Limb (tissue), 2 donors: Measurements from ENCODE around the gene SCNN1A.

Experiments
- DNase-seq, 2 donors: peaks; one replicate each; pipeline ENCODE4 v3.0.0-alpha.2; 2016; ENCODE audit errors: extremely low spot score in 2 of 2

Gene SCNN1A

GRCh38 chr12:6368906-6369525 is 6.3 kb downstream of the SCNN1A start:
- no peak for DNase-seq

GRCh38 chr12:6367969-6368892 is 7.1 kb downstream of the SCNN1A start:
- DNase-seq = no peak

DNA sequence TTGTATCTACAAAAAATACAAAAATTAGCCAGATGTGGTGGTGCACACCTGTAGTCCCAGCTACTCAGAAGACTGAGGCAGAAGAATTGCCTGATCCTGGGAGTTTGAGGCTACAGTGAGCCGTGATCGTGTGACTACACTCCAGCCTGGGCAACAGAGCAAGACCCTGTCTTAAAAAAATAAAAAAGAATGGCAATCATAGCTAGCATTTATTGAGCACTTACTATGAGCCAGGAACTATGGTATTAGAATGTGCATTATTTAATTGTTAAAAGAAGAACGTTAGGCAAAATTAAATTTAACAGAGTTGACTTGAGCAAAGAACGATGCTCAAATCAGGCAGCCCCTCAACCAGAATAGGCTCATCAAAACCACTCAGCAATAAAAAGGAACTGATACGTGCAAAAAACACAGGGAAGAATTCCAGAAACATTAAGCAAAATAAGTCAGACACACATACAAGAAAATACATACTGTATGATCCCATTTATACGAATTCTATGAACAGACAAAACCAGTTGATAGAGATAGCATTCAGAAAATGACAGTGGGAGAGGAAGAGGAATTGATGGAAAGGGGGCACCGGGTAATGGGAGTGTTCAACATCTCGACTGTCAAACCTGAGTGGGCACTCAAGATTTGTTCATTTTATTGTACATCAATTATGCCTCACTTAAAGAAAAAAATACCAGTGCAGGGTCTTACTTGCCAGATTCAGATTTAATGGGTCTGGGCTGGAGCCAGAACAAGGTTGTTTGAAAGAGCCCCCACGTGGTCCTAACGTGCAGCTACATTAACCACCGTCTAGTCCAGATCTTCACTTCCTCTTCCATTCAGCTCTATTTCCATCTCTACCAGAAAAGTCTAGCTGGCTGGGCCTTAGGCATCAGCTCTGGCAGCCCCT is 8.0 kb downstream of the SCNN1A start:
- DNase-seq = no peak

DNA sequence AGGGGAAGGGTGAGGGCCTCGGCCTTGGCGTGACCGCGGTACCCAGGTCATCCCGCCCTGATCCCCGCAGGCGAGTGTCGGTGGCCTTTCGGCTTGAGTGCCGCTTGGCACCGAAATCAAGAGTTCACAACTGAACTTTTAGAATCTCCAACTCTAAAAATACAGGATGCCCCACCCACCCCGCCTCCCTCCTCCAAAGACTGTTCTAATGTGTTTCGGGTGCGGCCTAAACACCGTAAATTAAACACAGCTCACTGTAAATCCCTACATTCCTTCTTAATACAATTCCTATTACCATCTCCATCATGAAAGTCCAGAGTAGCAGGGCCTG is 11.4 kb downstream of the SCNN1A start:
- DNase-seq = no peak

DNA sequence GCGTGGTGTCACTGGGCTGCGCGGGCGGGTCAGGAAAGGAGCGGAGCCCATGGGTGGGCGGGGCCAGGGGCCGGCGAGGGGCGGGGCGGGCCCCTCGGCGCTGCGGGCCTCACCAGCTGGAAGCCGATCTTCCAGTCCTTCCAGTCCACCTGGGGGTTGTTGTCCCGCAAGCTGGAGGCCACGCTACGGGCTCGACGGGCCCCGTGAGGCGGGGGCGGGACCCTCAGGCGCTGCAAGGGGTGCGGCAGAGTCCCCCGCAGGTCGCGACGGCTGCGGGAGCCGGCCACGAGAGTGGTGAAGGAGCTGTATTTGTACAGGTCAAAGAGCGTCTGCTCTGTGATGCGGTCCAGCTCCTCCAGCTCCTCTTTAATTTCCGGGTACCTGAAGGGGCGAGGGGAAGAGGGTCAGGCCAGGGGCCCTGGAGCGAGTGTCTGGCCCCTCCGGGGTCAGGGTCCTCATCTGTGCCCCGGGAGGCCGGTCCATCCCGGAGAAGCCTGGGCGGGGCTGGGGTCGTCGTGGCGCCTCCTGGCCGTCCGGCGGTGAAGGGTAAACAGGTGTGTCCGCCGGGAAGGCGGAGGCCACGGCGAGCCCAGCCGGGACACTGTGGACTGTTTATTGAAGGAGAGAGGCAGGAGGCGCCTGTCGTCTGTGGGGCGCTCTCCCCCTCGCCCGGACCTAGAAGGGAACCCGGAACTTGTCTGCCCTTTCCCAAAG is 11.9 kb downstream of the SCNN1A start:
- DNase-seq = peak; percentile 52 to 74

GRCh38 chr12:6363010-6363329 is 12.4 kb downstream of the SCNN1A start:
- DNase-seq = no peak

DNA sequence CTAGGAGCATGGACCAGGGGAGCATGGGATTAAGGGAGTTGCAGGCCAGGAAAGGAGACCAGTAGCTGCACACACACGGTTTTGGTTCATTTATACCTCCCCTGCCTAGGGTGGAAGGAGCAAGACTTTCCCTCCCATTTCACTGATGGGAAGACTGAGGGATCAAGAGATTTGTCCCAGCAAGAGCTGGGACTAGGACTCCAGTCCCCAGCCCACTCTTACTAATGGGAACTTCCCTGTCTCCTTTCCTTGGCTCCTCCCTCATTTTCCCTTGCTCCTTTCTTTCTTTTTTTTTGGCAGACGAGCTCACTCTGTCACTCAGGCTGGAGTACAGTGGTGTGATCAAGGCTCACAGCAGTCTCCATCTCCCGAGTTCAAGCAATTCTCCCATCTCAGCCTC is 13.0 kb downstream of the SCNN1A start:
- DNase-seq = no peak

DNA sequence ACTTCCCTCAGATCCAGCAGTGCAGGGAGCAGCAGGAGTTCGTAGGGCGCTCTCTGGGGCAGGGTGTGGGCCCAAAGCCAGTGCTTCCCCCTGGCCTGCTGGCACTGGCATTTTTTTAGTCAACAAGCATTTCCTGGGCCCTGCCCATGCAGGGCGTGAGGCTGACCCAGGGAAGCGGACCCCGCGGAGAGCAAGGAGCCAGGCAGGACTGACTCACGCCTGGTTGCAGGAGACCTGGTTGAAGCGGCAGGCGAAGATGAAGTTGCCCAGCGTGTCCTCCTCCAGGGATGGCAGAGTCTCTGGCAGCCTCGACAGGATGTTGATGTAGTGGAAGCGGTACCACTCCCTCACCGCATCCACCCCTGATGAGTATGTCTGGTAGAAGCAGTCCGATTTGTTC is 13.5 kb downstream of the SCNN1A start:
- no peak for DNase-seq

DNA sequence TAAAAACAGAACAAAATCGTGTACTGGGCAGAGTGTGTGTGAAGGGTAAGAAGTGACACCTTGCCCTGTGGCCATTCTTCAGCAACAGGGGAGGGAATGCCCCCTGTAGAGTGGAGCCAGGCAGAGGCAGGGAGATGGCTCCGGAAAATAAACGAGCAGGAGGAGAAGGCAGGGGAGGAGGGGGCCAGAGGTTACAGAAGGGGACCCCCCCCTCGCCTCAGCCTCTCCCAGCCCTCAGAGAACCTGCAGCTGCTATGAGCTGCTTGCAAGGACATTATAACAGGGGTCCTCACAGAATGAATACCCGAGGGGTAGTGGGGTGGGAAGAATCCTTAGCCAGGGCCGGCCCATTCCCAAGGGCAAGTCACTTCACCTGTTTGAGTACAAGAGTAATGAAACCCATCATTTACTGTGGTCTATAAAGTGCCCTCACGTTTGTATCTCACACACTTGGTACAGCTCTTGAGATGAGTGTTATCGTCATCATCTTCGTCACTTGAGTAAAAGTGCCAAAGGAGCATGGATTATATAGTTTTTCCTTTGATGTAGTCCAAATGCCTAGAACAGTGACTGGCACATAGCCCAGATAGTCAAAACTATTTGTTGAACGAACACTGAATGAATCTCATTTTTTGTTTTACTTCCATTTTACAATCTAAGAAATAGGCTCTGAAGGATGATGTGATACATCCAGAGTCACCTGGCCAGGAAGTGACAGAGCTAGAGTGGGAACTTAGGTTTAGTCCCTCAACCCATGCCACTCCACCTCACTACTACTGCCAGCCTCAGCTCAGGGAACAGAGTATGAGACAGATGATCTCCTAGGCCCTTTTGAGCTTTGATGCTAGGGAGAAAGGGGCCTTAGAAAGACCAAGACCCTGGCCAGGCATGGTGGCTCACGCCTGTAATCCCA is 14.5 kb downstream of the SCNN1A start:
- no peak for DNase-seq

DNA sequence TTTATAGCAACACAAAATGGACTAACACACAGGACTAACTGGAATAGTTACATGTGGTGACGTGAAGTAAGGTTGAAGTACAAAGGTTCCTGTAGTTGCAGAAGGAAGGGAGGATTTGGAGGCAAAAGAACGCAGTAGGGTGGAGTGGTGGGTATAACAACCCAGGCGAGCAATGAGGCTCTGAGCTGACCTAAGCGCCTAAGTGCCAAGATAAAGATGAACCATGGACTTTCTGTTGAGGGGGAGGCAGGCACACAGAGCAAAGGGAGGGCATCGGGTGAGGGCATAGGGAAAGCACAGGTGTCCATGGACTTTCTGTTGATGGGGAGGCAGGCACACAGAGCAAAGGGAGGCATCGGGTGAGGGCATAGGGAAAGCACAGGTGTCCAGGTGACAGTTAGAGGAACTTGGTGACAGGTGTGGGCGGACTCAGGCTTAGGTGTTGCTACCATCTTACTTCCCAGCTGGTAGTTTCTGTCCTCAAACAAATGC is 15.2 kb downstream of the SCNN1A start:
- DNase-seq = no peak

DNA sequence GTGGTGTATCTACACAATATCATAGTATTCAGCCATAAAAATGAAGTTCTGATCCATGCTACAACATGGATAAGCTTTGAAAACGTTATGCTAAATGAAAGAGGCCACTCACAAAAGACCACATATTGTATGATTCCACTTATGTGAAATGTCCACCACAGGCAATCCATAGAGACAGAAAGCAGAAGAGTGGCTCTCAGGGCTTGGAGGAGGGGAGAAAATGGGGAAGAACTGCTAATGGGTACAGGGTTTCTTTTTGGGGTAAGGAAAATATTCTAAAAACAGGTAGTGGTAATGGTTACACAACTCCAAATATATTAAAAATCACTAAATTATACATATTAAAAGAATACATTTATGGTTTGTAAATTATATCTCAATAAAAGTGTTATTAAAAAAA is 16.5 kb downstream of the SCNN1A start:
- no peak for DNase-seq

DNA sequence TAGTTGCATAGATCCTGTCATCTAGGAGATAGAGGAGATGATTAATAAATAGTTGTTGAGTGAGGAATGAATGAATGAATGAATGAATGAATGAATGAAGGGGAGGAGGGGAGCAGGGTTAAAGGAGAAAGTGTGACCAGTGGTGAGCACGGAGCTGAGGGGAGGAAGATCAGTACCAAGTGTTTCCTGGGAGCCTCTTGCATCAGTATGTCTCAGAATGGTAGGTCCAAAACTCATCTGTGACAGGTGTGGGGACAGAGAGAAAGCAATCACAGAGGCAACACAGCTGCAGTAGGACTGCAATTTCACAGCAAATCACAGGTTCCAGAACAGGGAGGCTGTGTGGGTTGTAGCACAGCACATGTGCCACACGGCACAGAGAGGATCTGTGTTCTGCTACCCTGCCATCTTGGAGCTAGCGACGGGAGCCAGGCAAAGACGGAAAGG is 19.0 kb downstream of the SCNN1A start:
- no peak for DNase-seq

GRCh38 chr12:6355491-6356373 is 19.6 kb downstream of the SCNN1A start:
- DNase-seq = no peak

GRCh38 chr12:6354495-6355393 is 20.6 kb downstream of the SCNN1A start:
- DNase-seq = no peak

DNA sequence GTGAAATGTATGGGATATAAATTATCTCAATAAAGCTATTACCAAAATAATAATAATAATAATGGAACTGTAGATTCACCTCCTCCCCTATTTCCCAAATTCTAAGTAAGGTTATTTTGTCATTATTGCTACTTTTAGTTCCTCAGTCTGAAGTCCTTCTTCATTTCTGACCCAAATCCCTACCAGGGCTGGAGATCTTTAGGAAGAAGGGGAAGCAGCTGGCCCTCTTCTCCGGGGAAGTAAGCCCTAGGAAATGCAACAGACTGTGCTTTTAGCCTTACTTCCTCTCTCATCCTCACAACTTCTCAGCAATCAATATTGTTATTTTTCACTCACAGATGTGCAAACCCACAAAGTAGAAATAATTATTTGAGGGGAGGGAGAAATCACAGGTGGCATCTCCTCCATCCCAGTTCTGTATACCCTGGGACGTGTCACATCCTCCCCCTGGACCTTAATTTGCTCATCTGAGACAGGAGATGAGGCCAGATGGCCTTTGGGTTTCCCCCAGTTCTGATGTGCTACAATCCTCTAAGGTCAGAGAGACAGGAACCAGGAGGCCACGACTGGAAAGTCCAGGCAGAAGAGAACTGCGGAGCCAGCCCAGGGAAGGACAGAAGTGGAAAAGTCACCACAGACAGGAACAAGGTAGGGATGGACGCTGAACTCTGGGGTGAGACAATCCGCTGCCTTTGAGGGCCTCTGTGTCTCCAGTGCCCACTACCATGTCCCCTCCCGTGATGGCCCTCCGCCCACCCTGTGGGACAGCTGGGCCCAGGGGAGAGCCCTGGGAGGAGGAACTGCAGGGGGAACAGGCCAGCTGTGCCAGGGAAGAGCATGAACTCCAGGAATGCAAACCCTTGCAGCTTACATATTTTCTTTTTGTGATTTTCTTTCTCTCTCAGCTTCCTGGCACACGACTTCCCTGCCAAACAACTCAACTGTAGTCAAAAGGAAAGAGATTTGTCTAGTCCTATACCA is 22.9 kb downstream of the SCNN1A start:
- DNase-seq = no peak

DNA sequence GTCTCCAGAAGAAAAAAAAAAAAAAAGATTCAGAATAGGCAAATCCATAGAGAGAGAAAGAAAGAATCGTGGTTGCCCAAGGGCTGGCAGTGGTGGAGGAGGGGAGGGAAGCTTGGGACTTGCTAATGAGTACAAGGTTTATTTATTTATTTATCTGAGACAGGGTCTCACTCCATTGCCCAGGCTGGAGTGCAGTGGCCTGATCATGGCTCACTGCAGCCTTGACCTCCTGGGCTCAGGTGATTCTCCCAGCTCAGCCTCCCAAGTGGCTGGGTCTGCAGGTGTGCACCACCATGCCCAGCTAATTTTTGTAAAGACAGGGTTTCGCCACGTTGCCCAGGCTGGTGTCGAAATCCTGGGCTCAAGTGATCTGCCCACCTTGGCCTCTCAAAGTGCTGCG is 23.7 kb downstream of the SCNN1A start:
- DNase-seq = no peak
